Measurements from ENCODE around the gene RLN1.
"Not testable (repeated sequence)": the region's sequence is repeated elsewhere in the genome, so short reads cannot be mapped to it uniquely, and the experiment has no call there.

The RLN1 gene

GRCh38 chr9:5315187-5315923 lies 24.3 kb downstream of the RLN1 start:
- DNase-seq (ENCODE audit: low spot score in 2 of 2) (no peak), ATAC-seq (replicated peaks; ENCODE audit: extremely low read depth, poor library complexity, severe bottlenecking) (no peak)
- peaks cover 14% of the 10 kb centered on the region for H3K27me3 Mint-ChIP-seq
- peaks cover 1% of the 10 kb centered on the region for H3K36me3 Mint-ChIP-seq (ENCODE audit: insufficient read depth)
- no peaks in the 10 kb centered on the region for H3K4me1 Mint-ChIP-seq
- H3K9me3 Mint-ChIP-seq: peaks cover 9% of the 10 kb centered on the region
- H3K27ac Mint-ChIP-seq (ENCODE audit: low read depth): no peak overlapping the region
- H3K4me3 Mint-ChIP-seq: no peak overlapping the region

GRCh38 chr9:5310851-5311250 lies 28.8 kb downstream of the RLN1 start:
- peaks cover 8% of the 10 kb centered on the region for H3K4me1 Mint-ChIP-seq
- H3K9me3 Mint-ChIP-seq: peaks cover 9% of the 10 kb centered on the region
- no peak overlapping the region for H3K27ac Mint-ChIP-seq (ENCODE audit: low read depth)
- no peak overlapping the region for H3K4me3 Mint-ChIP-seq
- DNase-seq (ENCODE audit: low spot score in 2 of 2) (no peak), ATAC-seq (replicated peaks; ENCODE audit: extremely low read depth, poor library complexity, severe bottlenecking) (no peak)
- H3K36me3 Mint-ChIP-seq (ENCODE audit: insufficient read depth): no peaks in the 10 kb centered on the region
- H3K27me3 Mint-ChIP-seq: peaks cover 24% of the 10 kb centered on the region

- Mint-ChIP-seq H3K4me3 (no peak overlapping the region), H3K27ac (ENCODE audit: low read depth) (no peak overlapping the region), H3K4me1 (peaks cover 23% of the 10 kb centered on the region), H3K27me3 (peaks cover 14% of the 10 kb centered on the region), H3K36me3 (ENCODE audit: insufficient read depth) (no peaks in the 10 kb centered on the region), H3K9me3 (no peaks in the 10 kb centered on the region)
- no peak for DNase-seq (ENCODE audit: low spot score in 2 of 2)
- no peak for ATAC-seq (replicated peaks; ENCODE audit: extremely low read depth, poor library complexity, severe bottlenecking)
These were observed 33.9 kb downstream of the RLN1 start for GRCh38 chr9:5305741-5306140.

- H3K27ac Mint-ChIP-seq (ENCODE audit: low read depth): peak within 1 kb of the TSS; percentile 38
- H3K36me3 Mint-ChIP-seq (ENCODE audit: insufficient read depth); DNase-seq (ENCODE audit: low spot score in 2 of 2); H3K9me3 Mint-ChIP-seq; H3K27me3 Mint-ChIP-seq: not testable (repeated sequence)
- peak; percentile 98 for ATAC-seq (replicated peaks; ENCODE audit: extremely low read depth, poor library complexity, severe bottlenecking)
- H3K4me3 Mint-ChIP-seq: peak within 1 kb of the TSS; percentile 53
- peaks cover 23% of the 10 kb centered on the region for H3K4me1 Mint-ChIP-seq
These were observed 35.6 kb downstream of the RLN1 start, which contains the start of gene RLN2 for GRCh38 chr9:5303840-5304795. Gene RLN2, minus strand, starts transcription at chr9:5304716. Its CDS starts 136 bp downstream, at chr9:5304580.

GRCh38 chr9:5301544-5301943 lies 38.1 kb downstream of the RLN1 start:
- ATAC-seq (replicated peaks; ENCODE audit: extremely low read depth, poor library complexity, severe bottlenecking) (no peak), DNase-seq (ENCODE audit: low spot score in 2 of 2) (no peak)
- Mint-ChIP-seq H3K9me3 (peaks cover 4% of the 10 kb centered on the region), H3K27ac (ENCODE audit: low read depth) (no peak overlapping the region), H3K4me1 (peaks cover 15% of the 10 kb centered on the region), H3K4me3 (peak overlapping the region; percentile 13), H3K36me3 (ENCODE audit: insufficient read depth) (no peaks in the 10 kb centered on the region), H3K27me3 (no peaks in the 10 kb centered on the region)

GRCh38 chr9:5292141-5292540 lies 47.5 kb downstream of the RLN1 start:
- DNase-seq (ENCODE audit: low spot score in 2 of 2): no peak
- H3K4me1 Mint-ChIP-seq: no peaks in the 10 kb centered on the region
- H3K4me3 Mint-ChIP-seq: no peak overlapping the region
- H3K27me3 Mint-ChIP-seq: peaks cover 17% of the 10 kb centered on the region
- no peaks in the 10 kb centered on the region for H3K36me3 Mint-ChIP-seq (ENCODE audit: insufficient read depth)
- no peak overlapping the region for H3K27ac Mint-ChIP-seq (ENCODE audit: low read depth)
- peaks cover 12% of the 10 kb centered on the region for H3K9me3 Mint-ChIP-seq
- ATAC-seq (replicated peaks; ENCODE audit: extremely low read depth, poor library complexity, severe bottlenecking): no peak

- peaks cover 17% of the 10 kb centered on the region for H3K27me3 Mint-ChIP-seq
- DNase-seq (ENCODE audit: low spot score in 2 of 2): no peak
- H3K9me3 Mint-ChIP-seq: peaks cover 5% of the 10 kb centered on the region
- no peak overlapping the region for H3K27ac Mint-ChIP-seq (ENCODE audit: low read depth)
- ATAC-seq (replicated peaks; ENCODE audit: extremely low read depth, poor library complexity, severe bottlenecking): no peak
- no peaks in the 10 kb centered on the region for H3K4me1 Mint-ChIP-seq
- no peaks in the 10 kb centered on the region for H3K36me3 Mint-ChIP-seq (ENCODE audit: insufficient read depth)
- no peak overlapping the region for H3K4me3 Mint-ChIP-seq
These were observed 51.1 kb downstream of the RLN1 start for GRCh38 chr9:5288591-5288990.

GRCh38 chr9:5286262-5286661 lies 53.4 kb downstream of the RLN1 start:
- Mint-ChIP-seq H3K9me3 (peaks cover 5% of the 10 kb centered on the region), H3K27ac (ENCODE audit: low read depth) (no peak overlapping the region), H3K27me3 (peaks cover 17% of the 10 kb centered on the region), H3K4me3 (no peak overlapping the region), H3K36me3 (ENCODE audit: insufficient read depth) (no peaks in the 10 kb centered on the region), H3K4me1 (no peaks in the 10 kb centered on the region)
- DNase-seq (ENCODE audit: low spot score in 2 of 2) (no peak), ATAC-seq (replicated peaks; ENCODE audit: extremely low read depth, poor library complexity, severe bottlenecking) (no peak)
